Caco-2 (cell line): Measurements from ENCODE around the gene SLC44A5. TPM values are rescaled to one million over a fixed set of nuclear protein-coding genes. Genes with fewer than 3 reads are reported as not detected.

Source experiments
- BruUV-seq: library from RNA; stranded (reverse); fragments of 400-500 nt; replicated peaks from 2 replicates; lab custom pipeline; 2021; lab: Mats Ljungman, UMichigan
- CTCF ChIA-PET: fragments of 300-600 bp; sonication (Branson Sonifier 250); formaldehyde crosslinking; loops from one replicate; lab custom pipeline; 2022; ENCODE audit warnings: antibody characterized with exemption; lab: Charles Lee
- POLR2A ChIA-PET: fragments of 300-600 bp; sonication (Branson Sonifier 250); formaldehyde crosslinking; loops from one replicate; lab custom pipeline; 2022; ENCODE audit warnings: antibody characterized with exemption; lab: Charles Lee
- DNase-seq, 2 experiments: peaks; one replicate each; pipeline versions ENCODE4 v3.0.0 to v3.0.0-alpha.2; 2020 to 2022
- H3K27me3 ChIP-seq: replicated peaks from 2 replicates; pipeline ENCODE4 v1.6.0; 2011; ENCODE audit warnings: low read length; ENCODE audit not compliant: control insufficient read depth, insufficient read depth
- H3K36me3 ChIP-seq: 2 replicates; pipeline ENCODE4 v1.5.1; 2011; ENCODE audit warnings: low read length; ENCODE audit not compliant: control insufficient read depth, insufficient read depth
- H3K4me1 ChIP-seq: fragments of 250-450 bp; sonication (Bioruptor Pico); 2 replicates; pipeline ENCODE4 v1.5.1; 2020; ENCODE audit warnings: mild to moderate bottlenecking
- H3K4me3 ChIP-seq: 2 replicates; pipeline ENCODE4 v1.5.1; 2011; ENCODE audit warnings: low read depth, mild to moderate bottlenecking, control low read depth, low read length
- H3K9me3 ChIP-seq: fragments of 250-450 bp; sonication (Bioruptor Pico); 2 replicates; pipeline ENCODE4 v1.5.1; 2020; ENCODE audit warnings: mild to moderate bottlenecking, moderate library complexity
- H3K27ac Mint-ChIP-seq: one replicate; pipeline ENCODE4 v1.8.0; 2022; ENCODE audit warnings: mixed read lengths; ENCODE audit not compliant: unreplicated experiment
- H3K27me3 Mint-ChIP-seq: one replicate; pipeline ENCODE4 v1.8.0; 2022; ENCODE audit warnings: mixed read lengths; ENCODE audit not compliant: insufficient read depth, unreplicated experiment
- H3K36me3 Mint-ChIP-seq: one replicate; pipeline ENCODE4 v1.8.0; 2022; ENCODE audit warnings: mild to moderate bottlenecking, mixed read lengths; ENCODE audit not compliant: insufficient read depth, unreplicated experiment
- H3K4me1 Mint-ChIP-seq: one replicate; pipeline ENCODE4 v1.8.0; 2022; ENCODE audit warnings: low read depth, mixed read lengths; ENCODE audit not compliant: unreplicated experiment
- H3K4me3 Mint-ChIP-seq: one replicate; pipeline ENCODE4 v1.8.0; 2022; ENCODE audit warnings: mild to moderate bottlenecking, moderate library complexity, mixed read lengths; ENCODE audit not compliant: unreplicated experiment
- H3K9me3 Mint-ChIP-seq: one replicate; pipeline ENCODE4 v1.8.0; 2022; ENCODE audit warnings: mixed read lengths; ENCODE audit not compliant: unreplicated experiment
- CTCF ChIP-seq, 2 experiments: fragments of 200-600 bp in 1 of 2; IDR thresholded peaks; 1 replicate in 1 of 2; 2 replicates in 1 of 2; pipeline versions ENCODE4 v1.5.1 to v1.8.0; 2011 to 2022; ENCODE audit warnings: antibody characterized with exemption in 1 of 2, control low read depth in 1 of 2, inconsistent platforms in 1 of 2, low read depth in 1 of 2, low read length in 1 of 2, mild to moderate bottlenecking in 1 of 2, moderate library complexity in 1 of 2; ENCODE audit not compliant: insufficient read depth in 1 of 2, severe bottlenecking in 1 of 2, unreplicated experiment in 1 of 2
- intact Hi-C: fragments of 100-400 bp; cut with micrococcal nuclease; formaldehyde crosslinking; loops from one replicate; pipeline ENCODE4 v1.10.0; 2022; ENCODE audit not compliant: unreplicated experiment
- total RNA-seq: library from RNA; stranded (reverse); gene quantifications from 2 replicates; pipeline ENCODE4 v1.2.3, GENCODE V29; 2022

The SLC44A5 gene
- total RNA-seq, 1 experiment from 2014 or later: 13.6 TPM

- BruUV-seq: no TSS peak
- Histone ChIP-seq H3K9me3 (no peaks in the 10 kb centered on the region), H3K27me3 (no peaks in the 10 kb centered on the region), H3K36me3 (no peaks in the 10 kb centered on the region), H3K4me1 (no peaks in the 10 kb centered on the region), H3K4me3 (no peak overlapping the region)
- Mint-ChIP-seq H3K9me3 (no peaks in the 10 kb centered on the region), H3K4me3 (no peak overlapping the region), H3K4me1 (no peaks in the 10 kb centered on the region), H3K27me3 (no peaks in the 10 kb centered on the region), H3K27ac (no peak overlapping the region), H3K36me3 (no peaks in the 10 kb centered on the region)
- DNase-seq: no peak
- CTCF ChIA-PET: no interaction called here
- POLR2A ChIA-PET: no interaction called here
- intact Hi-C loops: no loop called here
- no peak for TF ChIP-seq CTCF (IDR thresholded peaks at IDR 0.05; ENCODE audit: insufficient read depth in 1 of 2, low read depth in 1 of 2, low read length in 1 of 2, severe bottlenecking in 1 of 2, unreplicated experiment in 1 of 2)
Measured at GRCh38 chr1:75582725-75583261, 28.1 kb downstream of the SLC44A5 start.

GRCh38 chr1:75579046-75579445 is 31.9 kb downstream of the SLC44A5 start:
- no peaks in the 10 kb centered on the region for H3K36me3 Mint-ChIP-seq
- Histone ChIP-seq H3K9me3 (no peaks in the 10 kb centered on the region), H3K4me1 (no peaks in the 10 kb centered on the region), H3K36me3 (no peaks in the 10 kb centered on the region), H3K4me3 (no peak overlapping the region), H3K27me3 (no peaks in the 10 kb centered on the region)
- H3K9me3 Mint-ChIP-seq: no peaks in the 10 kb centered on the region
- H3K27ac Mint-ChIP-seq: no peak overlapping the region
- H3K27me3 Mint-ChIP-seq: no peaks in the 10 kb centered on the region
- intact Hi-C loops: no loop called here
- no peak for DNase-seq
- ChIA-PET POLR2A (no interaction called here), CTCF (no interaction called here)
- no peak for TF ChIP-seq CTCF (IDR thresholded peaks at IDR 0.05; ENCODE audit: insufficient read depth in 1 of 2, low read depth in 1 of 2, low read length in 1 of 2, severe bottlenecking in 1 of 2, unreplicated experiment in 1 of 2)
- H3K4me1 Mint-ChIP-seq: no peaks in the 10 kb centered on the region
- no TSS peak for BruUV-seq
- H3K4me3 Mint-ChIP-seq: no peak overlapping the region

GRCh38 chr1:75575837-75576236 is 35.1 kb downstream of the SLC44A5 start:
- no peaks in the 10 kb centered on the region for H3K9me3 Mint-ChIP-seq
- no peaks in the 10 kb centered on the region for H3K27me3 ChIP-seq
- H3K9me3 ChIP-seq: no peaks in the 10 kb centered on the region
- H3K36me3 ChIP-seq: no peaks in the 10 kb centered on the region
- BruUV-seq: no TSS peak
- H3K4me3 ChIP-seq: no peak overlapping the region
- no peak overlapping the region for H3K4me3 Mint-ChIP-seq
- no peak overlapping the region for H3K27ac Mint-ChIP-seq
- no peaks in the 10 kb centered on the region for H3K27me3 Mint-ChIP-seq
- H3K36me3 Mint-ChIP-seq: no peaks in the 10 kb centered on the region
- intact Hi-C loops: no loop called here
- TF ChIP-seq CTCF (IDR thresholded peaks at IDR 0.05; ENCODE audit: insufficient read depth in 1 of 2, low read depth in 1 of 2, low read length in 1 of 2, severe bottlenecking in 1 of 2, unreplicated experiment in 1 of 2): no peak
- no peak for DNase-seq
- POLR2A ChIA-PET: no interaction called here
- no peaks in the 10 kb centered on the region for H3K4me1 ChIP-seq
- CTCF ChIA-PET: no interaction called here
- no peaks in the 10 kb centered on the region for H3K4me1 Mint-ChIP-seq
